Prostate gland (tissue), 2 donors: Measurements from ENCODE around the gene PRDX1. TPM values are rescaled to one million over a fixed set of nuclear protein-coding genes. Genes with fewer than 3 reads are reported as not detected.
A peak's percentile ranks its signal among the peaks of the same experiment; 100 is the strongest.

Experiments used
- DNase-seq: peaks from one replicate; pipeline ENCODE4 v3.0.0-alpha.2; 2019; ENCODE audit warnings: low spot score
- H3K27ac ChIP-seq, 2 donors: fragments of 200-600 bp; sonication (generic); 2 replicates each; pipeline ENCODE4 v1.5.1; 2017 to 2019
- H3K27me3 ChIP-seq: fragments of 200-600 bp; sonication (generic); replicated peaks from 2 replicates; pipeline ENCODE4 v1.5.1; 2019; ENCODE audit not compliant: insufficient read depth
- H3K36me3 ChIP-seq, 2 donors: fragments of 200-600 bp; sonication (generic); 1 replicate in 1 of 2; 2 replicates in 1 of 2; pipeline versions ENCODE4 v1.5.1 to v1.8.1; 2017 to 2019
- H3K4me1 ChIP-seq: fragments of 200-600 bp; sonication (generic); replicated peaks from 2 replicates; pipeline ENCODE4 v1.5.1; 2019
- H3K4me3 ChIP-seq, 2 donors: fragments of 200-600 bp; sonication (generic); 2 replicates each; pipeline ENCODE4 v1.5.1; 2017 to 2019
- H3K9me3 ChIP-seq: fragments of 200-600 bp; sonication (generic); 2 replicates; pipeline ENCODE4 v1.5.1; 2017
- POLR2A ChIP-seq: fragments of 450-650 bp; IDR thresholded peaks from one replicate; pipeline ENCODE4 v1.6.1; 2016; ENCODE audit warnings: antibody characterized with exemption, mild to moderate bottlenecking
- POLR2AphosphoS5 ChIP-seq: sonication (generic); formaldehyde crosslinking; IDR thresholded peaks from one replicate; pipeline ENCODE4 v1.6.1; 2017; ENCODE audit warnings: antibody characterized with exemption
- WGBS: methylation state at CpG from one replicate; pipeline ENCODE4 v1.1.5; 2018; 5-methylcytosine and 5-hydroxymethylcytosine counted together
- intact Hi-C: fragments of 100-400 bp; cut with DNase I; formaldehyde crosslinking; loops from one replicate; pipeline ENCODE4 v1.14.2; 2022
- total RNA-seq, 2 donors: library from RNA; depleted of rRNA; stranded (reverse); fragments of >200 nt; gene quantifications; one replicate each; pipeline ENCODE4 v1.1.0, GENCODE V29; 2016
- TF ChIP-seq, protein P1 (sequence below), 4 experiments: fragments of 200-600 bp in 2 of 4; fragments of 450-650 bp in 2 of 4; sonication (generic) in 2 of 4; IDR thresholded peaks; 1 replicate in 3 of 4; 2 replicates in 1 of 4; pipeline ENCODE4 v1.5.1; 2016 to 2019; ENCODE audit warnings: antibody characterized with exemption in 4 of 4, mild to moderate bottlenecking in 2 of 4, moderate library complexity in 2 of 4

Gene PRDX1
- total RNA-seq, 2 donors from 2014 or later, result 210 to 335 TPM

DNA sequence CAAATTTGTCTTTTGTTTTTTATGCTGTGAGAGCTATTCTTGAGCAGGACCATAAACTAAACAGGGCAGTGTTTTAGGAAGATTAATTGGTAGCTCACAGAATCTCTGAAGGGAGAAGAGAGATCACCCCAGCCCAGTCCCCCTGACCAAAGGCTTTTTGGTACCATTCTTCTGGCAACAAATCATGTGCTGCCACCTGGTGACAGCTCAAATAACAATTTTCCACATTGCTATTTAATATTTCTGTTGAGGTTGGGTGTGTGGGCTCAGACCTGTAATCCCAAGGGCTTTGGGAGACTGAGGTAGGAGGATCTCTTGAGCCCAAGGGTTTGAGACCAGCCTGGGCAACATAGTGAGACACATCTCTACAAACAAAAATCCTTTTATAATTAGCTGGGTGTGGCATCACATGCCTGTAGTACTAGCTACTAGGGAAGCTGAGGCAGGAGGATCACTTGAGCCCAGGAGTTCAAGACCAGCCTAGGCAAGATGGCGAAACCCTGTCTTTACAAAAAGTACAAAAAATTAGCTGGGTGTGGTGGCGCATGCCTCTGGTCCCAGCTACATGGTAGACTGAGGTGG is 28.5 kb downstream of the PRDX1 start:
- peak; percentile 70 for DNase-seq
- 92% methylated on average over 2 of the region's 2 CpGs for WGBS
- intact Hi-C loops, result loop anchor here (5.0 kb wide), 3 partner anchors 116 to 481 kb away; partner anchors contain the start of genes HECTD3 and UROD

DNA sequence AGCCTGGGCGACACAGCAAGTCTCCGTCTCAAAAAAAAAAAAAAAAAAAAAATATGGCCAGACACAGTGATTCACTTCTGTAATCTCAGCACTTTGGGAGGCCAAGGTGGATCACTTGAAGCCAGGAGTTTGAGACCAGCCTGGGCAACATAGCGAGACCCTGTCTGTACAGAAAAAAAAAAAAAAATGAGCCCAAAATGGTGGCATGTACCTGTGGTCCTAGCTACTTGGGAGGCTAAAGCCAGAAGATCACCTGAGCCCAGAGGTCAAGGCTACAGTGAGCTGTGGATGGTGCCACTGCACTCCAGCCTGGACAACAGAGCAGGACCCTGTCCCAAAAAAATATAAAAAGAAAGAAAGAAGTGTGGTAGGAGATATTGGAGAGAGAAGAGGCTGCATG is 29.0 kb downstream of the PRDX1 start:
- no peaks in the 10 kb centered on the region for H3K4me1 ChIP-seq
- no peak for DNase-seq
- TF ChIP-seq, protein P1, sequence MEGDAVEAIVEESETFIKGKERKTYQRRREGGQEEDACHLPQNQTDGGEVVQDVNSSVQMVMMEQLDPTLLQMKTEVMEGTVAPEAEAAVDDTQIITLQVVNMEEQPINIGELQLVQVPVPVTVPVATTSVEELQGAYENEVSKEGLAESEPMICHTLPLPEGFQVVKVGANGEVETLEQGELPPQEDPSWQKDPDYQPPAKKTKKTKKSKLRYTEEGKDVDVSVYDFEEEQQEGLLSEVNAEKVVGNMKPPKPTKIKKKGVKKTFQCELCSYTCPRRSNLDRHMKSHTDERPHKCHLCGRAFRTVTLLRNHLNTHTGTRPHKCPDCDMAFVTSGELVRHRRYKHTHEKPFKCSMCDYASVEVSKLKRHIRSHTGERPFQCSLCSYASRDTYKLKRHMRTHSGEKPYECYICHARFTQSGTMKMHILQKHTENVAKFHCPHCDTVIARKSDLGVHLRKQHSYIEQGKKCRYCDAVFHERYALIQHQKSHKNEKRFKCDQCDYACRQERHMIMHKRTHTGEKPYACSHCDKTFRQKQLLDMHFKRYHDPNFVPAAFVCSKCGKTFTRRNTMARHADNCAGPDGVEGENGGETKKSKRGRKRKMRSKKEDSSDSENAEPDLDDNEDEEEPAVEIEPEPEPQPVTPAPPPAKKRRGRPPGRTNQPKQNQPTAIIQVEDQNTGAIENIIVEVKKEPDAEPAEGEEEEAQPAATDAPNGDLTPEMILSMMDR (IDR thresholded peaks at IDR 0.05), result no peak
- TF ChIP-seq POLR2AphosphoS5 (no peak), POLR2A (no peak)
- H3K27me3 ChIP-seq, result no peaks in the 10 kb centered on the region
- H3K36me3 ChIP-seq, result no peaks in the 10 kb centered on the region
- H3K4me3 ChIP-seq, result no peak overlapping the region
- no peak overlapping the region for H3K27ac ChIP-seq
- H3K9me3 ChIP-seq, result no peaks in the 10 kb centered on the region
- intact Hi-C loops, result loop anchor here (5.0 kb wide), 3 partner anchors 115 to 480 kb away; partner anchors contain the start of genes HECTD3 and UROD
- WGBS, result 83% methylated on average over 3 of the region's 3 CpGs

More for the DNA sequence above, 28.5 kb downstream of the PRDX1 start:
- no peaks in the 10 kb centered on the region for H3K36me3 ChIP-seq
- no peak overlapping the region for H3K4me3 ChIP-seq
- no peaks in the 10 kb centered on the region for H3K4me1 ChIP-seq
- H3K27me3 ChIP-seq, result no peaks in the 10 kb centered on the region
- H3K27ac ChIP-seq, result no peak overlapping the region
- no peaks in the 10 kb centered on the region for H3K9me3 ChIP-seq
- TF ChIP-seq POLR2AphosphoS5 (peak; percentile 71), POLR2A (no peak)
- TF ChIP-seq, protein P1 (IDR thresholded peaks at IDR 0.05), result peak; percentile 49 to 83 (median 76)

DNA sequence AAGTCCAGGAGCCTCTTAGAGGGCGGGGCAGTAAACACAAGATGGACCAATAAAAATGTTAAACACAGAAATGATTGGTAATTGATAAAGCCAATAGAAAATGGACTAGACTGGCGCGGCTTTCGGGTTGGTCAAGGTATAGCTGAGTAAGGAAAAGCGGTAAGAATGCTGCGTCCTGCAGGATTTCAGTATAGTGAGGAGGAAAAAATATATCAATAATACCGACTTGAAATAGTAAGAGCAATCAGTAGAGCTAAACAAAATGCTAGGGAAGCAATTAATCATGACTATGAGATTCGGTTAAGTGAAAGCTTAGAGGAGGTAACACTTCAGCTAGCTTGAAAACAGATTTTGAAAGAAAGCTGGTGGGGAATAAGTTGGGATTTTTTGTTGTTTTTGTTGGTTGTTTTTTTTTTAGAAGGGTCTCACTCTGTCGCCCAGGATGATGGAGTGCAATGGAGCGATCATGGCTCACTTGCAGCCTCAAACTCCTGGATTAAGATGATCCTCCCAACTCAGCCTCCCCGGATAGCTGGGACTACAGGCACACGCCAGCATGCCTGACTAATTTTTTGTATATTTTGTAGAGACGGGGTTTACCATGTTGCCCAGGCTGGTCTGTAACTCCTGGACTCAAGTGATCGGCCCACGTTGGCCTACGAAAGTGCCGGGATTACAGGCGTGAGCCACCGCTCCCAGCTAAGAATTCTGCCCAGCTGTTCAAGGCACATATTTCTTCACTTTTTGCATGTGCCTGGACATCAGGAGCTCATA is 30.0 kb downstream of the PRDX1 start:
- Histone ChIP-seq H3K9me3 (no peaks in the 10 kb centered on the region), H3K36me3 (no peaks in the 10 kb centered on the region), H3K4me3 (peak overlapping the region; percentile 86 to 99), H3K27me3 (no peaks in the 10 kb centered on the region), H3K27ac (peak overlapping the region; percentile 34 to 57), H3K4me1 (no peaks in the 10 kb centered on the region)
- intact Hi-C loops, result loop anchor here (1.0 to 5.0 kb wide), 4 partner anchors 114 to 479 kb away; partner anchors contain the start of genes HECTD3 and UROD
- peak; percentile 26 for TF ChIP-seq POLR2AphosphoS5
- TF ChIP-seq, protein P1 (IDR thresholded peaks at IDR 0.05), result no peak
- no peak for DNase-seq
- WGBS, result 48% methylated on average over 19 of the region's 19 CpGs

DNA sequence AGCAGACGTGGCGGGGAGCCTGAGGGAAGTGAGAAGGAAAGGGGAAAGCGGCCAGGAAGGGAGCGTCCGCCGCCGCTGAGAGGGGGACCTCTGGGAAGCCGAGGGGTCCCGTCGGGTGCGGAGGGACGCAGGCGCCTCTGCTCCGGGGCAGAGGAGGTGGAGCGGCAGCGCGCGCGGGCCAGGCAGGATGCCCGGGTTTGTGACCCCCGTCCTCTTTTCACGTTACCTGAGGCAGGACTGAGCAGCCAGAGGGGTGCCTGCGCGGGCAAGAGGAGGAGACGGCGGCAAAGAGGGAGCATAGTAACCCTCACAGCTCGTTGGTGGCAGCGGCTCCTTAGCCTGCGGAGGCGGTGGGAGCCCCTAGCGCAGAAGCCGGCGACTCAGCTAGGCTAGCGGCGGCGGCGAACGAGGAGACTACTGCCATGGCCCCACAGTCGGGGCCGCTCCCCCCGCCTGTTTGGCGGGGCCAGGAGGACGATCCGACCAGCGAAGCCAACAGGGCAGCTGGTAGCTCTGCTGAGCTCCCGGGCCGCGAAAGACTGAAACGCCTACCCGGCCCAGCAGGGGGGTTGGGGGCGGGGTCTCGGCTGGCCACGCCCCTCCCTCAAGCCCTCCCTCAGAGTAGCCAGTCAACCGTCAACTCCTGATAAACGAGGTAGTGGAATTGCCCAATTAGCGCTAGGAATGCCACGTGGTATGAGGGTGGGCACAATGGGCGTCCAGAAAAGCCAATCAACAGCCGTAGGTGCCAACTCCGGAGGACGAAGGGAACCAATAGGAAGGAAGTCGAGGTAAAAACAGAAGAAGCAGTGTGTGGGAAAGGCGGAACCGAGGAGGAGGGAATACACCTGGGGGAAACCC is 30.8 kb downstream of the PRDX1 start, which contains the start of gene TESK2:
TESK2 (minus strand) TSS at position 538 of the 861 bp plus-strand sequence. CDS start 33,378 bp downstream, outside the sequence.
- Histone ChIP-seq H3K4me1 (no peaks in the 10 kb centered on the region), H3K4me3 (peak within 1 kb of the TSS; percentile 86 to 99), H3K27ac (peak within 1 kb of the TSS; percentile 90 to 93), H3K9me3 (no peaks in the 10 kb centered on the region), H3K27me3 (no peaks in the 10 kb centered on the region), H3K36me3 (no peaks in the 10 kb centered on the region)
- DNase-seq, result peak; percentile 100
- under 1% methylated on average over 63 of the region's 64 CpGs for WGBS
- peak; percentile 99 for TF ChIP-seq POLR2A
- TF ChIP-seq, protein P1 (IDR thresholded peaks at IDR 0.05), result peak in 3 of 4 experiments; percentile 32 to 87 (median 54)
- TF ChIP-seq POLR2AphosphoS5, result peak; percentile 98
- intact Hi-C loops, result loop anchor here (1.0 to 5.0 kb wide), 4 partner anchors 114 to 479 kb away; partner anchors contain the start of genes HECTD3 and UROD
